ENCODE data around the gene KCNIP2.

Gene KCNIP2

GRCh38 chr10:101843032-101844021, at the start of gene KCNIP2:
TSS of gene KCNIP2 (minus strand) at chr10:101843800. CDS start at chr10:101843568, 232 bp downstream.
- FAIRE-seq: no peak

GRCh38 chr10:101892782-101893391, 49.3 kb upstream of the KCNIP2 start:
- FAIRE-seq: no peak

- FAIRE-seq: no peak
These were observed 45.9 kb upstream of the KCNIP2 start for GRCh38 chr10:101889256-101890210.

- FAIRE-seq: no peak
These were observed 44.8 kb upstream of the KCNIP2 start for GRCh38 chr10:101888251-101888949.

GRCh38 chr10:101887775-101888174, 44.2 kb upstream of the KCNIP2 start:
- FAIRE-seq: no peak

GRCh38 chr10:101886521-101887312, 43.1 kb upstream of the KCNIP2 start:
- no peak for FAIRE-seq

GRCh38 chr10:101881036-101881774, 37.6 kb upstream of the KCNIP2 start:
- FAIRE-seq: no peak

- FAIRE-seq: no peak
These were observed 36.6 kb upstream of the KCNIP2 start for GRCh38 chr10:101880232-101880573.

- no peak for FAIRE-seq
These were observed 36.0 kb upstream of the KCNIP2 start for GRCh38 chr10:101879456-101880231.

GRCh38 chr10:101878869-101879268, 35.3 kb upstream of the KCNIP2 start:
- no peak for FAIRE-seq

GRCh38 chr10:101875068-101875688, 31.6 kb upstream of the KCNIP2 start:
- no peak for FAIRE-seq

GRCh38 chr10:101874252-101874651, 30.7 kb upstream of the KCNIP2 start:
- no peak for FAIRE-seq

- FAIRE-seq: no peak
These were observed 24.3 kb upstream of the KCNIP2 start for GRCh38 chr10:101867931-101868330.

GRCh38 chr10:101859530-101859929, 15.9 kb upstream of the KCNIP2 start:
- no peak for FAIRE-seq

GRCh38 chr10:101858723-101859500, 15.3 kb upstream of the KCNIP2 start:
- FAIRE-seq: no peak

GRCh38 chr10:101857802-101858476, 14.3 kb upstream of the KCNIP2 start:
- FAIRE-seq: no peak

- no peak for FAIRE-seq
These were observed 13.0 kb upstream of the KCNIP2 start for GRCh38 chr10:101856626-101857025.
